GM12892 (cell line): ENCODE data around the gene SLC13A3.

Experiments
- POLR2A ChIP-seq: IDR thresholded peaks from 2 replicates; pipeline ENCODE4 v1.6.1; 2011; ENCODE audit warnings: low read depth, low read length, control low read depth
- TAF1 ChIP-seq: IDR thresholded peaks from 2 replicates; pipeline ENCODE4 v1.6.1; 2011; ENCODE audit warnings: low read depth, mild to moderate bottlenecking, control low read depth, low read length, borderline replicate concordance

- no peak for TF ChIP-seq TAF1
- TF ChIP-seq POLR2A, result no peak
Measured at GRCh38 chr20:46545077-46545826, 106.0 kb downstream of the SLC13A3 start.
